Neural cell (in vitro differentiated cells): Measurements from ENCODE around the gene GOLGA6B. TPM values are rescaled to one million over a fixed set of nuclear protein-coding genes. Genes with fewer than 3 reads are reported as not detected.
"Not testable (repeated sequence)": the region's sequence is repeated elsewhere in the genome, so short reads cannot be mapped to it uniquely, and the experiment has no call there.

Experiments used
- H2AFZ ChIP-seq: fragments of 200-600, 300-800 bp; sonication (generic), shearing (Covaris generic); 2 replicates; pipeline ENCODE4 v1.6.0; 2014; ENCODE audit warnings: low read depth, mild to moderate bottlenecking, antibody characterized with exemption, low read length, moderate library complexity
- H3F3A ChIP-seq: fragments of 200-600 bp; shearing (Covaris generic); 2 replicates; pipeline ENCODE4 v1.6.1; 2016; ENCODE audit warnings: mild to moderate bottlenecking, moderate library complexity, mixed read lengths, antibody characterized with exemption, low read length; ENCODE audit not compliant: insufficient read depth, poor library complexity, severe bottlenecking
- H3K27ac ChIP-seq: fragments of 200-600, 300-800 bp; sonication (generic), shearing (Covaris generic); 2 replicates; pipeline ENCODE4 v1.5.1; 2014; ENCODE audit warnings: mild to moderate bottlenecking, low read length, moderate library complexity
- H3K27me3 ChIP-seq: fragments of 300-800, 200-600 bp; sonication (generic), shearing (Covaris generic); 2 replicates; pipeline ENCODE4 v1.6.0; 2014; ENCODE audit warnings: mild to moderate bottlenecking, low read depth, low read length, moderate library complexity; ENCODE audit not compliant: insufficient read depth
- H3K36me3 ChIP-seq: fragments of 300-800, 200-600 bp; sonication (generic), shearing (Covaris generic); 2 replicates; pipeline ENCODE4 v1.5.1; 2014; ENCODE audit warnings: mild to moderate bottlenecking, antibody characterized with exemption, low read length, moderate library complexity; ENCODE audit not compliant: insufficient read depth
- H3K4me2 ChIP-seq: fragments of 300-800, 200-600 bp; sonication (generic), shearing (Covaris generic); 2 replicates; pipeline ENCODE4 v1.6.0; 2014; ENCODE audit warnings: mild to moderate bottlenecking, low read length
- H3K4me3 ChIP-seq: fragments of 300-800, 200-600 bp; sonication (generic), shearing (Covaris generic); 2 replicates; pipeline ENCODE4 v1.5.1; 2014; ENCODE audit warnings: mild to moderate bottlenecking, low read length, moderate library complexity
- H3K79me2 ChIP-seq: fragments of 200-600 bp; shearing (Covaris generic); replicated peaks from 2 replicates; pipeline ENCODE4 v1.6.0; 2014; ENCODE audit warnings: mild to moderate bottlenecking, low read length, moderate library complexity; ENCODE audit not compliant: insufficient read depth
- H3K9ac ChIP-seq: fragments of 300-800, 200-600 bp; sonication (generic), shearing (Covaris generic); 2 replicates; pipeline ENCODE4 v1.6.1; 2016; ENCODE audit warnings: mild to moderate bottlenecking, low read length, mixed read lengths
- H3K9me2 ChIP-seq: fragments of 200-600 bp; shearing (Covaris generic); 2 replicates; pipeline ENCODE4 v1.6.1; 2016; ENCODE audit warnings: mild to moderate bottlenecking, low read length, mixed read lengths; ENCODE audit not compliant: insufficient read depth
- H3K9me3 ChIP-seq: fragments of 200-600, 300-800 bp; sonication (generic), shearing (Covaris generic); 2 replicates; pipeline ENCODE4 v1.6.1; 2016; ENCODE audit warnings: mild to moderate bottlenecking, mixed run types, low read length, moderate library complexity, mixed read lengths
- H4K20me1 ChIP-seq: fragments of 200-600 bp; shearing (Covaris generic); 2 replicates; pipeline ENCODE4 v1.6.1; 2016; ENCODE audit warnings: mild to moderate bottlenecking, mixed run types; ENCODE audit not compliant: insufficient read depth
- EP300 ChIP-seq: fragments of 450-650 bp; conservative IDR thresholded peaks from 2 replicates; pipeline ENCODE4 v1.6.1; 2014; ENCODE audit warnings: antibody characterized with exemption, mild to moderate bottlenecking, moderate library complexity; ENCODE audit not compliant: poor library complexity, severe bottlenecking
- EZH2 ChIP-seq: fragments of 200-600, 300-800 bp; shearing (Covaris generic), sonication (generic); IDR thresholded peaks from 2 replicates; pipeline ENCODE4 v1.6.1; 2014; ENCODE audit warnings: antibody characterized with exemption, low read length, borderline replicate concordance, mild to moderate bottlenecking; ENCODE audit not compliant: insufficient read depth, poor library complexity, severe bottlenecking
- MXI1 ChIP-seq: fragments of 450-650 bp; conservative IDR thresholded peaks from 2 replicates; pipeline ENCODE4 v1.6.1; 2014; ENCODE audit warnings: antibody characterized with exemption, mild to moderate bottlenecking; ENCODE audit not compliant: poor library complexity, severe bottlenecking
- POLR2AphosphoS5 ChIP-seq: IDR thresholded peaks from 2 replicates; pipeline ENCODE4 v1.6.1; 2012
- RAD21 ChIP-seq: fragments of 450-650 bp; conservative IDR thresholded peaks from 2 replicates; pipeline ENCODE4 v1.6.1; 2014; ENCODE audit warnings: antibody characterized with exemption, mild to moderate bottlenecking, moderate library complexity
- SMC3 ChIP-seq: fragments of 450-650 bp; conservative IDR thresholded peaks from 2 replicates; pipeline ENCODE4 v1.6.1; 2014; ENCODE audit warnings: antibody characterized with exemption, mild to moderate bottlenecking, moderate library complexity; ENCODE audit not compliant: poor library complexity
- TAF1 ChIP-seq: IDR thresholded peaks from 2 replicates; pipeline ENCODE4 v1.6.1; 2012; ENCODE audit warnings: low read depth
- polyA plus RNA-seq: library from polyadenylated mRNA; depleted of rRNA; stranded (reverse); fragments of >200 nt; gene quantifications from 2 replicates; pipeline ENCODE4 v1.2.3, GENCODE V29; 2014
- TF ChIP-seq, protein P1 (sequence below): IDR thresholded peaks from 2 replicates; pipeline ENCODE4 v1.6.1; 2012; ENCODE audit warnings: borderline replicate concordance
- TF ChIP-seq, protein P2 (sequence below): fragments of 450-650 bp; IDR thresholded peaks from 2 replicates; pipeline ENCODE4 v1.5.1; 2014; ENCODE audit warnings: antibody characterized with exemption, mild to moderate bottlenecking, moderate library complexity; ENCODE audit not compliant: poor library complexity, severe bottlenecking

GOLGA6B gene
- polyA plus RNA-seq, 1 donor from 2014 or later = not detected

DNA sequence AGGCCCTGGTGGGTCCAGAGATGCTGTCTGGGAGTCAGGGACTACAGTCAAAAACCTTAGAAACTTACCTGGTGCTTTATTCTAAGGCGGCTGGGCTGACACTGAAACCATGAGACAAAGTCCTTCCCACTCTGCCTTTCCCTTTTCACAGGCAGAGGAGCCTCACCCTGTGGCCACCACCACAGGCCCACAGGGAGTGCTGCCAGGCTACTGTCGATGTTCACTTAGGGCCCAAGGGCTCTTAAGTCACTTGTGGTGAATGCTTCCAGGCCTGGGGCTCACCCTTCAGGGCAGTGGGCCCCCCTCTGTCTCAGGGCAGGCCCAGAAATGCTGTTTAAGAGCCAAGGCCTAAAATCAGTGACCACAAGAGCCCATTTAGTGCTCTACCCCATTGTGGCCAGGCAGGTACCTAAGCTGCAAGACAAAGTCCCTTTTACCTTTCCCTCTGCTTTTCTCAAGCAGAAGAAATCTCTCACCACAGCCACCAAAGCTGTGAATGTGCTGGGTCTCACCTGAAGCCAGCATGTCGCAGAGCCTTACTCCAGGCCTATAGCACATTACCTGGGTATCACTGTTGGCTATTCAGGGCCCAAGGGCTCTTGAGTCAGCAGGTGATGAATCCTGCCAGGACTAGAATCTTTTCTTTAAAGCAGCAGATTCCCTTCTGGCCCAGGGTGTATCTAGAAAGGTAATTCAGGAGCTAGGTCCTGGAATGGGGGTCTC lies 39.5 kb upstream of the GOLGA6B start:
- H3K9me3 ChIP-seq = no peaks in the 10 kb centered on the region
- no peak overlapping the region for H3K4me3 ChIP-seq
- H3K27ac ChIP-seq = no peak overlapping the region
- H3F3A ChIP-seq = no peaks in the 10 kb centered on the region
- H2AFZ ChIP-seq = no peak overlapping the region
- no peak overlapping the region for H3K4me2 ChIP-seq
- H3K79me2 ChIP-seq = no peaks in the 10 kb centered on the region
- TF ChIP-seq MXI1 (no peak), POLR2AphosphoS5 (no peak), EP300 (no peak), TAF1 (no peak), RAD21 (no peak), SMC3 (no peak), EZH2 (no peak)
- TF ChIP-seq, protein P1, sequence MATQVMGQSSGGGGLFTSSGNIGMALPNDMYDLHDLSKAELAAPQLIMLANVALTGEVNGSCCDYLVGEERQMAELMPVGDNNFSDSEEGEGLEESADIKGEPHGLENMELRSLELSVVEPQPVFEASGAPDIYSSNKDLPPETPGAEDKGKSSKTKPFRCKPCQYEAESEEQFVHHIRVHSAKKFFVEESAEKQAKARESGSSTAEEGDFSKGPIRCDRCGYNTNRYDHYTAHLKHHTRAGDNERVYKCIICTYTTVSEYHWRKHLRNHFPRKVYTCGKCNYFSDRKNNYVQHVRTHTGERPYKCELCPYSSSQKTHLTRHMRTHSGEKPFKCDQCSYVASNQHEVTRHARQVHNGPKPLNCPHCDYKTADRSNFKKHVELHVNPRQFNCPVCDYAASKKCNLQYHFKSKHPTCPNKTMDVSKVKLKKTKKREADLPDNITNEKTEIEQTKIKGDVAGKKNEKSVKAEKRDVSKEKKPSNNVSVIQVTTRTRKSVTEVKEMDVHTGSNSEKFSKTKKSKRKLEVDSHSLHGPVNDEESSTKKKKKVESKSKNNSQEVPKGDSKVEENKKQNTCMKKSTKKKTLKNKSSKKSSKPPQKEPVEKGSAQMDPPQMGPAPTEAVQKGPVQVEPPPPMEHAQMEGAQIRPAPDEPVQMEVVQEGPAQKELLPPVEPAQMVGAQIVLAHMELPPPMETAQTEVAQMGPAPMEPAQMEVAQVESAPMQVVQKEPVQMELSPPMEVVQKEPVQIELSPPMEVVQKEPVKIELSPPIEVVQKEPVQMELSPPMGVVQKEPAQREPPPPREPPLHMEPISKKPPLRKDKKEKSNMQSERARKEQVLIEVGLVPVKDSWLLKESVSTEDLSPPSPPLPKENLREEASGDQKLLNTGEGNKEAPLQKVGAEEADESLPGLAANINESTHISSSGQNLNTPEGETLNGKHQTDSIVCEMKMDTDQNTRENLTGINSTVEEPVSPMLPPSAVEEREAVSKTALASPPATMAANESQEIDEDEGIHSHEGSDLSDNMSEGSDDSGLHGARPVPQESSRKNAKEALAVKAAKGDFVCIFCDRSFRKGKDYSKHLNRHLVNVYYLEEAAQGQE = no peak
- TF ChIP-seq, protein P2, sequence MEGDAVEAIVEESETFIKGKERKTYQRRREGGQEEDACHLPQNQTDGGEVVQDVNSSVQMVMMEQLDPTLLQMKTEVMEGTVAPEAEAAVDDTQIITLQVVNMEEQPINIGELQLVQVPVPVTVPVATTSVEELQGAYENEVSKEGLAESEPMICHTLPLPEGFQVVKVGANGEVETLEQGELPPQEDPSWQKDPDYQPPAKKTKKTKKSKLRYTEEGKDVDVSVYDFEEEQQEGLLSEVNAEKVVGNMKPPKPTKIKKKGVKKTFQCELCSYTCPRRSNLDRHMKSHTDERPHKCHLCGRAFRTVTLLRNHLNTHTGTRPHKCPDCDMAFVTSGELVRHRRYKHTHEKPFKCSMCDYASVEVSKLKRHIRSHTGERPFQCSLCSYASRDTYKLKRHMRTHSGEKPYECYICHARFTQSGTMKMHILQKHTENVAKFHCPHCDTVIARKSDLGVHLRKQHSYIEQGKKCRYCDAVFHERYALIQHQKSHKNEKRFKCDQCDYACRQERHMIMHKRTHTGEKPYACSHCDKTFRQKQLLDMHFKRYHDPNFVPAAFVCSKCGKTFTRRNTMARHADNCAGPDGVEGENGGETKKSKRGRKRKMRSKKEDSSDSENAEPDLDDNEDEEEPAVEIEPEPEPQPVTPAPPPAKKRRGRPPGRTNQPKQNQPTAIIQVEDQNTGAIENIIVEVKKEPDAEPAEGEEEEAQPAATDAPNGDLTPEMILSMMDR = no peak
- H4K20me1 ChIP-seq = no peaks in the 10 kb centered on the region
- H3K36me3 ChIP-seq = no peaks in the 10 kb centered on the region
- no peak overlapping the region for H3K9ac ChIP-seq
- H3K9me2 ChIP-seq = no peaks in the 10 kb centered on the region
- H3K27me3 ChIP-seq = no peaks in the 10 kb centered on the region

DNA sequence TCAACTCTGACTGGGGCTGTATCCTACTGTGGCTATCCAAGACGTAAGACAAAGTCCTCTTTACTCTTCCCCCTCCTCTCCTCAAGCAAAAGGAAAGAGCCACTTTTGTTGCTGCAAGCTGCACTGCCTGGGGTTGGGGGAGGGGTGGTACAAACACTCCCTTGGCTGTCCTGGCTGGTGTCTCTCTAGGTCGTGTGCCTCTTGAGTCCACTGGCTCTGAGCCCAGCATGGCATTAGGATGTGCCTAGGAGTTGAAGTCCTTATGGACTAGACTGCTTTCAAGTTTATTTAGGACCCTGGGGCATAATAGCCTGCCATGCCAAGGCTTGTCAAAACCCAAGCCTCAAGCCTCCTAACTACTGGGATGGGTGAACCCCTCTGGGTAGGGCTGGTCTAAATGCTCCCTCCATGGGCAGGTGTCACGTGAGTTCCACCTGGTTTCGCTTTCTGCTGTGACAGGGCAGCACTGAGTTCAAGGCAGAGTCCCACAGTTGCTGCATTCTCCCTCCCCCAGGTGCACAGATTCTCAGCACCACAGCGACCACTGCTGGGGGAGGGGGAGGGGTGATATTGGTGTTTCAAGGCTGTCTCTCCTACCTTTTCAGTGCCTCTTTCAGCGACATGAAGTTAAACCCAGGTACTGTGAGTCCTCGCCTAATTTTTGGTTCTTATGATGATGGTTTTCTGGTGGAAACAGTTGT lies 38.8 kb upstream of the GOLGA6B start:
- not testable (repeated sequence) for H3K4me3 ChIP-seq, H3K4me2 ChIP-seq, H3F3A ChIP-seq, H3K36me3 ChIP-seq, H3K9ac ChIP-seq, H3K27ac ChIP-seq, H3K9me3 ChIP-seq, H3K9me2 ChIP-seq, H3K79me2 ChIP-seq, H4K20me1 ChIP-seq, H2AFZ ChIP-seq, H3K27me3 ChIP-seq
